ENCODE data around the gene CAMTA1. TPM values are rescaled to one million over a fixed set of nuclear protein-coding genes. Genes with fewer than 3 reads are reported as not detected.

Gene CAMTA1
- polyA plus RNA-seq, 1 of the 3 experiments (the other 2 are of a cell fraction): 63.1 TPM

DNA sequence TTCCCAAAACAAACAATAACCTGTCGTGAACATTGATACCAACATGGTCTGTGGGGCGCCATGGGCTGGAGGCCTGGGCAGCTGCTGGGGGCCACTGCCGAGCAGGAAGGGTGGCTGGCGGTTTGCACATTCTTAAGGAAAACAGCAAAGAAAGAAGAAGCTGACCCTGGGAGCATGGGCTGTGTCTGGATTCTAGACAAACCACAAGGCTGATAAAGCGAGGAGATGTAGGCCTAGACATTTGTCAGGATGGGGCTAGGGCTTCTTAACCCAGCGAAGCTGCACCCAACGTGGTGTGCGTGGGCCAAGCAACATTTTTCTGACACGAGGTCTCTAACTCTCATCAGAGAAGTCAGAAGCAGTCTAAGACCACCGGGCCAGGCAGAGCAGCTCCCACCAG, 663.7 kb downstream of the CAMTA1 start:
- ChIA-PET POLR2A (no interaction called here), CTCF (interaction anchor here (0.9 kb wide), 1 partner anchor 406 kb away, joined by 3 read pairs; no protein-coding TSS in a partner anchor)
- Histone ChIP-seq H3K9ac (no peak overlapping the region), H3F3A (replicated peaks; ENCODE audit: insufficient read depth) (no peaks in the 10 kb centered on the region), H3K4me1 (ENCODE audit: control insufficient read depth in 1 of 2, insufficient read depth in 2 of 2, low read depth in 1 of 2, low read length in 1 of 2) (peaks cover 0 to 24% of the 10 kb centered on the region in 2 experiments; a peak in 1 of 4 replicates), H3K9me2 (no peaks in the 10 kb centered on the region), H3K27me3 (ENCODE audit: insufficient read depth) (no peaks in the 10 kb centered on the region), H3K36me3 (replicated peaks in 1 of 2; ENCODE audit: control insufficient read depth in 1 of 2, insufficient read depth in 2 of 2, low read length in 1 of 2) (no peaks in the 10 kb centered on the region), H3K4me3 (ENCODE audit: low read depth in 2 of 2, low read length in 1 of 2) (no peak overlapping the region), H3K9me3 (no peaks in the 10 kb centered on the region), H3K4me2 (no peak overlapping the region), H2AFZ (ENCODE audit: low read depth) (no peak overlapping the region), H3K79me2 (ENCODE audit: insufficient read depth) (no peaks in the 10 kb centered on the region), H4K20me1 (ENCODE audit: insufficient read depth) (no peaks in the 10 kb centered on the region), H3K27ac (ENCODE audit: low read depth in 2 of 2, low read length in 1 of 2) (no peak overlapping the region)
- TF ChIP-seq GATA2 (CRISPR knock-in tag; IDR thresholded peaks at IDR 0.05) (no peak), FOSL2 (IDR thresholded peaks at IDR 0.05; ENCODE audit: borderline replicate concordance, low read depth) (no peak), FOXJ3 (CRISPR knock-in tag; IDR thresholded peaks at IDR 0.05) (no peak), RXRA (IDR thresholded peaks at IDR 0.05; ENCODE audit: borderline replicate concordance, low read depth) (no peak), POLR2AphosphoS5 (IDR thresholded peaks at IDR 0.05; ENCODE audit: low read depth, low read length) (no peak)
- TF ChIP-seq, protein P1, sequence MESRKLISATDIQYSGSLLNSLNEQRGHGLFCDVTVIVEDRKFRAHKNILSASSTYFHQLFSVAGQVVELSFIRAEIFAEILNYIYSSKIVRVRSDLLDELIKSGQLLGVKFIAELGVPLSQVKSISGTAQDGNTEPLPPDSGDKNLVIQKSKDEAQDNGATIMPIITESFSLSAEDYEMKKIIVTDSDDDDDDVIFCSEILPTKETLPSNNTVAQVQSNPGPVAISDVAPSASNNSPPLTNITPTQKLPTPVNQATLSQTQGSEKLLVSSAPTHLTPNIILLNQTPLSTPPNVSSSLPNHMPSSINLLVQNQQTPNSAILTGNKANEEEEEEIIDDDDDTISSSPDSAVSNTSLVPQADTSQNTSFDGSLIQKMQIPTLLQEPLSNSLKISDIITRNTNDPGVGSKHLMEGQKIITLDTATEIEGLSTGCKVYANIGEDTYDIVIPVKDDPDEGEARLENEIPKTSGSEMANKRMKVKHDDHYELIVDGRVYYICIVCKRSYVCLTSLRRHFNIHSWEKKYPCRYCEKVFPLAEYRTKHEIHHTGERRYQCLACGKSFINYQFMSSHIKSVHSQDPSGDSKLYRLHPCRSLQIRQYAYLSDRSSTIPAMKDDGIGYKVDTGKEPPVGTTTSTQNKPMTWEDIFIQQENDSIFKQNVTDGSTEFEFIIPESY (IDR thresholded peaks at IDR 0.05; ENCODE audit: borderline replicate concordance, low read depth): no peak
- DNase-seq: no peak
- 88% methylated on average over 7 of the region's 10 CpGs for WGBS (ENCODE audit: low lambda C conversion rate)

DNA sequence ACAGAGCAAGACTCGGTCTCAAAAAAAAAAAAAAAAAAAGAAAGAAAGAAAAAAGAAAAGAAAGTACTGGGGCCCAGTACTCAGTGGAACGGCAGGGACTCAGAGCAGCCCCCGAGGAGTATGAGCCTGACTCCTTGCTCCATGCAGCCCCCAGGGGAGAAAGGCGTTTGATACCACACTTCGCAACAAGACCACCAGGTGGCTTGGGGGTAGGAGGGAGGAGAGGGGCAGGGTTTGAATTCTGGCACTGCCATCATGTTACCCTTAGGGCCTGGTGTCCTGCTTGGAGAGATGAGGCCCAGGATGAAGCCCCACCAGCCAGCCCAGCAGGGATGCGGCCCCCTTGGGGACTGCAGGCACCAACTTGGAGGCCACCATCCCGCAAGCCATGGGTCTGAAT, 664.5 kb downstream of the CAMTA1 start:
- no peak overlapping the region for H2AFZ ChIP-seq (ENCODE audit: low read depth)
- DNase-seq: no peak
- H3K9me2 ChIP-seq: no peaks in the 10 kb centered on the region
- no peak overlapping the region for H3K4me2 ChIP-seq
- H3K79me2 ChIP-seq (ENCODE audit: insufficient read depth): no peaks in the 10 kb centered on the region
- H3F3A ChIP-seq (replicated peaks; ENCODE audit: insufficient read depth): no peaks in the 10 kb centered on the region
- POLR2A ChIA-PET: no interaction called here
- H3K36me3 ChIP-seq (replicated peaks in 1 of 2; ENCODE audit: control insufficient read depth in 1 of 2, insufficient read depth in 2 of 2, low read length in 1 of 2): no peaks in the 10 kb centered on the region
- no peak overlapping the region for H3K27ac ChIP-seq (ENCODE audit: low read depth in 2 of 2, low read length in 1 of 2)
- H3K9ac ChIP-seq: no peak overlapping the region
- H3K27me3 ChIP-seq (ENCODE audit: insufficient read depth): no peaks in the 10 kb centered on the region
- H3K4me3 ChIP-seq (ENCODE audit: low read depth in 2 of 2, low read length in 1 of 2): no peak overlapping the region
- H3K9me3 ChIP-seq: no peaks in the 10 kb centered on the region
- CTCF ChIA-PET: interaction anchor here (1.0 kb wide), 1 partner anchor 72 kb away, joined by 3 read pairs; no protein-coding TSS in a partner anchor
- WGBS (ENCODE audit: low lambda C conversion rate): 96% methylated on average over 7 of the region's 7 CpGs
- no peaks in the 10 kb centered on the region for H4K20me1 ChIP-seq (ENCODE audit: insufficient read depth)
- peaks cover 0 to 32% of the 10 kb centered on the region in 2 experiments; a peak in 1 of 4 replicates for H3K4me1 ChIP-seq (ENCODE audit: control insufficient read depth in 1 of 2, insufficient read depth in 2 of 2, low read depth in 1 of 2, low read length in 1 of 2)
- TF ChIP-seq POLR2AphosphoS5 (IDR thresholded peaks at IDR 0.05; ENCODE audit: low read depth, low read length): no peak
- TF ChIP-seq SIN3A (IDR thresholded peaks at IDR 0.05; ENCODE audit: borderline replicate concordance, low read depth, low read length): no peak
- TF ChIP-seq, protein P2, sequence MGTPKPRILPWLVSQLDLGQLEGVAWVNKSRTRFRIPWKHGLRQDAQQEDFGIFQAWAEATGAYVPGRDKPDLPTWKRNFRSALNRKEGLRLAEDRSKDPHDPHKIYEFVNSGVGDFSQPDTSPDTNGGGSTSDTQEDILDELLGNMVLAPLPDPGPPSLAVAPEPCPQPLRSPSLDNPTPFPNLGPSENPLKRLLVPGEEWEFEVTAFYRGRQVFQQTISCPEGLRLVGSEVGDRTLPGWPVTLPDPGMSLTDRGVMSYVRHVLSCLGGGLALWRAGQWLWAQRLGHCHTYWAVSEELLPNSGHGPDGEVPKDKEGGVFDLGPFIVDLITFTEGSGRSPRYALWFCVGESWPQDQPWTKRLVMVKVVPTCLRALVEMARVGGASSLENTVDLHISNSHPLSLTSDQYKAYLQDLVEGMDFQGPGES (IDR thresholded peaks at IDR 0.05; ENCODE audit: low read depth, low read length): no peak
- no peak for TF ChIP-seq TAF1 (IDR thresholded peaks at IDR 0.05; ENCODE audit: borderline replicate concordance, low read depth, low read length)
- no peak for TF ChIP-seq RCOR1 (IDR thresholded peaks at IDR 0.05; ENCODE audit: low read length)
- TF ChIP-seq EZH2phosphoT487 (IDR thresholded peaks at IDR 0.05; ENCODE audit: borderline replicate concordance, low read depth): no peak
- TF ChIP-seq FOXJ3 (CRISPR knock-in tag; IDR thresholded peaks at IDR 0.05): no peak
- TF ChIP-seq TEAD4 (IDR thresholded peaks at IDR 0.05; ENCODE audit: borderline replicate concordance, insufficient read depth): no peak
- no peak for TF ChIP-seq FOXM1 (IDR thresholded peaks at IDR 0.05; ENCODE audit: low read depth)
- TF ChIP-seq, protein P3, sequence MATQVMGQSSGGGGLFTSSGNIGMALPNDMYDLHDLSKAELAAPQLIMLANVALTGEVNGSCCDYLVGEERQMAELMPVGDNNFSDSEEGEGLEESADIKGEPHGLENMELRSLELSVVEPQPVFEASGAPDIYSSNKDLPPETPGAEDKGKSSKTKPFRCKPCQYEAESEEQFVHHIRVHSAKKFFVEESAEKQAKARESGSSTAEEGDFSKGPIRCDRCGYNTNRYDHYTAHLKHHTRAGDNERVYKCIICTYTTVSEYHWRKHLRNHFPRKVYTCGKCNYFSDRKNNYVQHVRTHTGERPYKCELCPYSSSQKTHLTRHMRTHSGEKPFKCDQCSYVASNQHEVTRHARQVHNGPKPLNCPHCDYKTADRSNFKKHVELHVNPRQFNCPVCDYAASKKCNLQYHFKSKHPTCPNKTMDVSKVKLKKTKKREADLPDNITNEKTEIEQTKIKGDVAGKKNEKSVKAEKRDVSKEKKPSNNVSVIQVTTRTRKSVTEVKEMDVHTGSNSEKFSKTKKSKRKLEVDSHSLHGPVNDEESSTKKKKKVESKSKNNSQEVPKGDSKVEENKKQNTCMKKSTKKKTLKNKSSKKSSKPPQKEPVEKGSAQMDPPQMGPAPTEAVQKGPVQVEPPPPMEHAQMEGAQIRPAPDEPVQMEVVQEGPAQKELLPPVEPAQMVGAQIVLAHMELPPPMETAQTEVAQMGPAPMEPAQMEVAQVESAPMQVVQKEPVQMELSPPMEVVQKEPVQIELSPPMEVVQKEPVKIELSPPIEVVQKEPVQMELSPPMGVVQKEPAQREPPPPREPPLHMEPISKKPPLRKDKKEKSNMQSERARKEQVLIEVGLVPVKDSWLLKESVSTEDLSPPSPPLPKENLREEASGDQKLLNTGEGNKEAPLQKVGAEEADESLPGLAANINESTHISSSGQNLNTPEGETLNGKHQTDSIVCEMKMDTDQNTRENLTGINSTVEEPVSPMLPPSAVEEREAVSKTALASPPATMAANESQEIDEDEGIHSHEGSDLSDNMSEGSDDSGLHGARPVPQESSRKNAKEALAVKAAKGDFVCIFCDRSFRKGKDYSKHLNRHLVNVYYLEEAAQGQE (IDR thresholded peaks at IDR 0.05; ENCODE audit: low read depth, low read length): no peak
- TF ChIP-seq RFX5 (IDR thresholded peaks at IDR 0.05; ENCODE audit: low read length): no peak
